Posterior vena cava (tissue), 2 donors: ENCODE results near the gene MMD. TPM values are rescaled to one million over a fixed set of nuclear protein-coding genes. Genes with fewer than 3 reads are reported as not detected.
A peak's percentile ranks its signal among the peaks of the same experiment; 100 is the strongest.
"Not testable (repeated sequence)": the region's sequence is repeated elsewhere in the genome, so short reads cannot be mapped to it uniquely, and the experiment has no call there.

Source experiments
- DNase-seq: peaks from one replicate; pipeline ENCODE4 v3.0.0-alpha.2; 2020; ENCODE audit warnings: low spot score
- intact Hi-C, 2 donors: fragments of 100-400 bp; cut with DNase I; formaldehyde crosslinking; loops; one replicate each; pipeline versions ENCODE4 v1.14.1 to v1.14.2; 2022 to 2023
- total RNA-seq, 2 donors: library from RNA; stranded (reverse); fragmentation: NEBNext Ultra II Directional; extraction: Animal tissue kit (Norgen Biotek cat#: 25700); gene quantifications; one replicate each; pipeline ENCODE4 v1.2.1, GENCODE V29; 2021
- donor health status: DM: yes; HTN: yes; CAD: no.
- donor health status: DM: yes; HTN: yes; CAD: no.

The MMD gene
- total RNA-seq, 2 donors from 2014 or later: 8.0 to 18.2 TPM

GRCh38 chr17:55426851-55427586 is 5.4 kb upstream of the MMD start:
- no peak for DNase-seq
- intact Hi-C loops: no loop called here

- intact Hi-C loops: no loop called here
- no peak for DNase-seq
Measured at GRCh38 chr17:55424893-55425540, 3.4 kb upstream of the MMD start.

GRCh38 chr17:55423535-55423934 is 1.9 kb upstream of the MMD start:
- intact Hi-C loops: no loop called here
- DNase-seq: no peak

GRCh38 chr17:55422828-55423164 is 1.2 kb upstream of the MMD start:
- intact Hi-C loops, DNase-seq: not testable (repeated sequence)

- intact Hi-C loops: no loop called here
- DNase-seq: peak; percentile 84
Measured at GRCh38 chr17:55420776-55421178, 858 bp downstream of the MMD start.

GRCh38 chr17:55420067-55420775 is 1.4 kb downstream of the MMD start:
- intact Hi-C loops: no loop called here
- DNase-seq: no peak

GRCh38 chr17:55418369-55419268 is 3.0 kb downstream of the MMD start:
- intact Hi-C loops: no loop called here
- no peak for DNase-seq

- no peak for DNase-seq
- intact Hi-C loops: no loop called here
Measured at GRCh38 chr17:55417411-55418268, 4.0 kb downstream of the MMD start.

GRCh38 chr17:55416470-55417052 is 5.1 kb downstream of the MMD start:
- intact Hi-C loops: no loop called here
- no peak for DNase-seq

GRCh38 chr17:55416000-55416399 is 5.6 kb downstream of the MMD start:
- DNase-seq: no peak
- intact Hi-C loops: no loop called here

- intact Hi-C loops: no loop called here
- no peak for DNase-seq
Measured at GRCh38 chr17:55414983-55415382, 6.7 kb downstream of the MMD start.

- intact Hi-C loops: no loop called here
- DNase-seq: no peak
Measured at GRCh38 chr17:55413825-55414489, 7.7 kb downstream of the MMD start.

GRCh38 chr17:55411463-55411855 is 10.2 kb downstream of the MMD start:
- intact Hi-C loops: no loop called here
- DNase-seq: no peak

- intact Hi-C loops: no loop called here
- no peak for DNase-seq
Measured at GRCh38 chr17:55410722-55411462, 10.7 kb downstream of the MMD start.

GRCh38 chr17:55409030-55409800 is 12.4 kb downstream of the MMD start:
- DNase-seq: no peak
- intact Hi-C loops: no loop called here
